NCI-H146 treated with DMSO at 0.1 percent for 48 hours (cell line): Measurements from ENCODE around the gene COPS9.

Experiments
- DNase-seq: peaks from one replicate; lab custom pipeline; 2025; ENCODE audit not compliant: unreplicated experiment; lab: John Stamatoyannopoulos, UW

Gene COPS9

GRCh38 chr2:240136013-240136670 is at the start of gene COPS9:
TSS of gene COPS9 (minus strand) at chr2:240136305. CDS start at chr2:240136284, 21 bp downstream.
- peak; percentile 21 for DNase-seq

- DNase-seq: no peak
These were observed 48.6 kb upstream of the COPS9 start for GRCh38 chr2:240184656-240185055.

GRCh38 chr2:240183875-240184590 is 47.9 kb upstream of the COPS9 start:
- DNase-seq: no peak

- DNase-seq: no peak
These were observed 47.1 kb upstream of the COPS9 start for GRCh38 chr2:240183006-240183874.

GRCh38 chr2:240182476-240182875 is 46.4 kb upstream of the COPS9 start:
- no peak for DNase-seq

- no peak for DNase-seq
These were observed 45.9 kb upstream of the COPS9 start for GRCh38 chr2:240182001-240182400.

- DNase-seq: no peak
These were observed 44.0 kb upstream of the COPS9 start for GRCh38 chr2:240179941-240180666.

- DNase-seq: no peak
These were observed 43.2 kb upstream of the COPS9 start for GRCh38 chr2:240179186-240179815.

GRCh38 chr2:240178564-240178963 is 42.5 kb upstream of the COPS9 start:
- no peak for DNase-seq

GRCh38 chr2:240174496-240174895 is 38.4 kb upstream of the COPS9 start:
- DNase-seq: no peak

- DNase-seq: no peak
These were observed 36.2 kb upstream of the COPS9 start for GRCh38 chr2:240172071-240172895.

GRCh38 chr2:240170883-240171282 is 34.8 kb upstream of the COPS9 start:
- no peak for DNase-seq

- DNase-seq: no peak
These were observed 34.2 kb upstream of the COPS9 start for GRCh38 chr2:240170354-240170735.

- no peak for DNase-seq
These were observed 33.6 kb upstream of the COPS9 start for GRCh38 chr2:240169486-240170353.

- no peak for DNase-seq
These were observed 32.6 kb upstream of the COPS9 start for GRCh38 chr2:240168546-240169361.

GRCh38 chr2:240168041-240168440 is 31.9 kb upstream of the COPS9 start:
- DNase-seq: no peak

GRCh38 chr2:240167588-240167880 is 31.4 kb upstream of the COPS9 start:
- no peak for DNase-seq
